K562 (cell line): Measurements from ENCODE around the gene ZDHHC5. TPM values are rescaled to one million over a fixed set of nuclear protein-coding genes. Genes with fewer than 3 reads are reported as not detected.

ENCODE experiments used
- ASH1L ChIP-seq: fragments of 450-650 bp; IDR thresholded peaks from 2 replicates; pipeline ENCODE4 v1.6.1; 2018; ENCODE audit warnings: borderline replicate concordance, mild to moderate bottlenecking, low read depth; ENCODE audit not compliant: partially characterized antibody
- CAMTA2 ChIP-seq: fragments of 250-450 bp; sonication (Bioruptor Pico); conservative IDR thresholded peaks from 2 replicates; pipeline ENCODE4 v1.5.1; 2022
- CHCHD3 ChIP-seq: fragments of 250-450 bp; sonication (Bioruptor Pico); IDR thresholded peaks from 2 replicates; pipeline ENCODE4 v2.1.2; 2022; ENCODE audit warnings: mild to moderate bottlenecking
- DNMT1 ChIP-seq: fragments of 450-650 bp; IDR thresholded peaks from 2 replicates; pipeline ENCODE4 v1.6.1; 2016; ENCODE audit warnings: antibody characterized with exemption, mild to moderate bottlenecking
- GABPB2 ChIP-seq: fragments of 250-450 bp; sonication (Bioruptor Pico); conservative IDR thresholded peaks from 2 replicates; pipeline ENCODE4 v1.5.1; 2021; ENCODE audit warnings: mild to moderate bottlenecking
- HOMEZ ChIP-seq: fragments of 250-450 bp; sonication (Bioruptor Pico); IDR thresholded peaks from 2 replicates; pipeline ENCODE4 v1.4.0; 2020; ENCODE audit warnings: mild to moderate bottlenecking, moderate library complexity
- ILF3 ChIP-seq: fragments of 450-650 bp; IDR thresholded peaks from 2 replicates; pipeline ENCODE4 v1.6.1; 2018; ENCODE audit warnings: antibody characterized with exemption, mild to moderate bottlenecking, moderate library complexity, borderline replicate concordance
- MED1 ChIP-seq: sonication (generic); formaldehyde crosslinking; IDR thresholded peaks from 2 replicates; pipeline ENCODE4 v1.8.1; 2023; ENCODE audit warnings: missing genetic modification reagents, borderline replicate concordance
- MEF2A ChIP-seq: IDR thresholded peaks from 2 replicates; pipeline ENCODE4 v1.6.1; 2011; ENCODE audit warnings: low read depth, mild to moderate bottlenecking, low read length, moderate library complexity; ENCODE audit not compliant: control insufficient read depth
- NEUROD1 ChIP-seq: fragments of 150-350 bp; IDR thresholded peaks from 2 replicates; pipeline ENCODE4 v1.6.1; 2014; ENCODE audit warnings: borderline replicate concordance, low read length, low read depth; ENCODE audit not compliant: partially characterized antibody
- NR2C1 ChIP-seq, 2 experiments: fragments of 450-650 bp; IDR thresholded peaks; 2 replicates each; pipeline ENCODE4 v1.6.1; 2017; ENCODE audit warnings: mild to moderate bottlenecking in 2 of 2, antibody characterized with exemption in 1 of 2, inconsistent platforms in 1 of 2, missing compliant biosample characterization in 1 of 2, missing genetic modification characterization in 1 of 2
- PRDM10 ChIP-seq: fragments of 450-650 bp; IDR thresholded peaks from 2 replicates; pipeline ENCODE4 v1.6.1; 2018; ENCODE audit not compliant: partially characterized antibody
- RUNX1 ChIP-seq: sonication (generic); IDR thresholded peaks from 2 replicates; pipeline ENCODE4 v1.6.1; 2016; ENCODE audit warnings: antibody characterized with exemption, low read depth
- SOX6 ChIP-seq: fragments of 450-650 bp; IDR thresholded peaks from 2 replicates; pipeline ENCODE4 v1.6.1; 2014; ENCODE audit warnings: mild to moderate bottlenecking
- ZBTB26 ChIP-seq: fragments of 450-650 bp; formaldehyde crosslinking; IDR thresholded peaks from 2 replicates; pipeline ENCODE4 v1.4.0; 2022; ENCODE audit warnings: missing genetic modification characterization
- ZBTB33 ChIP-seq: sonication (generic); formaldehyde crosslinking; IDR thresholded peaks from 2 replicates; pipeline ENCODE4 v1.8.1; 2023; ENCODE audit warnings: mild to moderate bottlenecking, missing genetic modification reagents
- ZNF830 ChIP-seq: fragments of 250-450 bp; sonication (Bioruptor Pico); IDR thresholded peaks from 2 replicates; pipeline ENCODE4 v1.5.0; 2021; ENCODE audit warnings: mild to moderate bottlenecking
- ZSCAN29 ChIP-seq: fragments of 450-650 bp; IDR thresholded peaks from 2 replicates; pipeline ENCODE4 v1.6.1; 2017
- polyA plus RNA-seq, 8 experiments: library from polyadenylated mRNA; depleted of rRNA in 4 of 8; stranded (reverse) in 5 of 8; unstranded in 3 of 8; fragments of >200 nt; fragmentation: Nextera tagmentation in 2 of 8; fragmentation: Illumina TruSeq in 1 of 8; extraction: Ambion mirVana in 2 of 8; extraction: Trizol in 1 of 8; gene quantifications; 2 replicates each; pipeline versions ENCODE4 v1.2.1 to v1.2.3, GENCODE V29; 2011 to 2014; ENCODE audit warnings: inconsistent platforms in 1 of 8, missing spikeins in 1 of 8
- total RNA-seq, 7 experiments: library from RNA; depleted of rRNA in 6 of 7; stranded (reverse); fragments of >200 nt in 6 of 7; fragmentation: Illumina TruSeq in 2 of 7; extraction: Trizol in 2 of 7; gene quantifications; 2 replicates each; pipeline versions ENCODE4 v1.2.1 to v1.2.3, GENCODE V29; 2011 to 2021; ENCODE audit warnings: low replicate concordance in 1 of 7

Gene ZDHHC5
- total and polyA plus RNA-seq, 9 of the 15 experiments (the other 6 are each of a cell fraction or from before 2014, with no cell fraction given) = 3.8 to 64.2 (median 35.9) TPM

GRCh38 chr11:57712256-57713150 is 44.6 kb downstream of the ZDHHC5 start, which contains the start of gene TMX2 (continued):
- TF ChIP-seq HOMEZ (CRISPR knock-in tag) (no peak), SOX6 (no peak), NEUROD1 (peak; percentile 64), DNMT1 (no peak), MEF2A (no peak), MED1 (no peak), ZBTB33 (CRISPR knock-in tag) (no peak), RUNX1 (no peak), CAMTA2 (CRISPR knock-in tag) (no peak), ZSCAN29 (no peak), GABPB2 (CRISPR knock-in tag) (0 out of 2 replicates have a peak, but pooled peaks have one; percentile 17), PRDM10 (no peak), ZBTB26 (CRISPR knock-in tag) (no peak), CHCHD3 (CRISPR knock-in tag) (0 out of 2 replicates have a peak, but pooled peaks have one; percentile 62), ILF3 (no peak), NR2C1 (IDR thresholded peaks at IDR 0.05) (peak; percentile 99), NR2C1 (tag; IDR thresholded peaks at IDR 0.05) (peak; percentile 99), ASH1L (peak; percentile 94), ZNF830 (no peak)
